GM04503 (cell line): ENCODE results near the gene PTPRN2.
"Not testable (repeated sequence)": the region's sequence is repeated elsewhere in the genome, so short reads cannot be mapped to it uniquely, and the experiment has no call there.

Source experiments
- DNase-seq: peaks from one replicate; pipeline ENCODE4 v3.0.0-alpha.2; 2012; ENCODE audit warnings: low read depth

Gene PTPRN2

GRCh38 chr7:157860406-157860805 is 727.2 kb downstream of the PTPRN2 start:
- DNase-seq, result no peak

DNA sequence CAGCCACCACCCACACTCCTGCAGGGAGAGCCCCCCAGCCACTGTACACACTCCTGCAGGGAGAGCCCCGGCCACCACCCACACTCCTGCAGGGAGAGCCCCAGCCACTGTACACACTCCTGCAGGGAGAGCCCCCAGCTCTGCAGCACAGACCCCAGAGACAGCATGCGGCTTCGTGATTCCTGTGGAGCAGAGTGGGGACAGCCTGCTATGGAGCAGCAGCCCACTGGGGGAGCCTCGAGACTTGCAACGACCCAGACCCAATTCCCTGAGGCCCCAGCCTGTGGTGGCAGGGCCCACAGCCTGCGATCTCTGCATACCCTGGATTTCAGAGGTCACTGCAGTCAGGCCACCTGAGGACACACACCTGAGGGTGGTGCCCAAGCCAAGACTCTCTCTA is 727.7 kb downstream of the PTPRN2 start:
- no peak for DNase-seq

- no peak for DNase-seq
Measured at GRCh38 chr7:157857578-157858075, 730.0 kb downstream of the PTPRN2 start.

- DNase-seq, result no peak
Measured at GRCh38 chr7:157856873-157857577, 730.6 kb downstream of the PTPRN2 start.

DNA sequence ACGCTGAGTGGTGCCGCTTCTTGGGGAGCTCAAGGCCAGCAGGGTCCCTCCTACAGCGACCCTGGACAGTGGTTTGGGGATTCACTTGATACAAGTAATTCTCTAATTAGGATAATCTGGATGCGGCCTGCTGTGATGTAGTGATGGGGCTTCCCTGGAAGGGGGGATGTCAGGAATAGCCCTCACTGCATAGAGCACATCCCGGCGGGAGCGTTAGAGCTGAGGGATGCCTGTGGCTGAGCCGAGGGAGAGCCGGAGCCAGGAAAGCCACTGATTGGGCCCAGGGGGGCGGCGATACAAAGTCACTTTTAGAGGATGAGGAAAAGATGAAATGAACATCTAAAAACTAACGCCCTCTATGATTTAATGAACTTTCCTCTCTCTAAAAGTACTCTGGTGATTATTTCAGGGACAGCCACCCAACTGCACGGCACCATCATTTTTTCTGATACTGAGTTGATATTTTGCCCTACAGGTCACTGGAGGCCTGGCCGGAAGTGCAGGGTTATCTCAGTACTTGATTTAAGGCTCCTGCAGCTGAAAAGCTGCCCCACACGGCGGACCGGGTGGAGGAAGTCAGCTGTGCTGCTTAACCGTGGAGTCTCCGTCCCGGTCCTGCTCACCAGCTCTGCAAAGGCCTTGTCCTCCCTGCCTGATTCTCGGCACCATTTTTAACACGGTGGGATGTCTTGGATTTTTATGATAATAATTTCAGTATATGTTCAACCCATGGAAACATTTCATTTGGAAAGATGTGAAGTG is 732.0 kb downstream of the PTPRN2 start:
- no peak for DNase-seq

DNA sequence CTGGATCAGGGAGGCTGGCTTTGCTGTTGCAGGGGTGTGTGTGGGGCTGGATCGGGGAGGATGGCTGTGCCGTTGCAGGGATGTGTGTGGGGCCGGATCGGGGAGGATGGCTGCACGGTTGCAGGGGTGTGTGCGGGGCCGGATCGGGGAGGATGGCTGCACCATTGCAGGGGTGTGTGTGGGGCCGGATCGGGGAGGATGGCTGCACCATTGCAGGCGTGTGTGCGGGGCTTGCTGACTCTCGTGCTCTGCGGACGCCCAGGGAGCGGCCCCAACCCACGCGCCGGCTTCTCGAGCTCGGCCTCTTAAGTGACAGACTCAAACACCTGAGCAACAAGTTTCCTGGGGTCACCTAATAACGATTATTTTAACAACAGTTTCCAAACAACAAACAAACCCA is 732.6 kb downstream of the PTPRN2 start:
- DNase-seq, result no peak

DNA sequence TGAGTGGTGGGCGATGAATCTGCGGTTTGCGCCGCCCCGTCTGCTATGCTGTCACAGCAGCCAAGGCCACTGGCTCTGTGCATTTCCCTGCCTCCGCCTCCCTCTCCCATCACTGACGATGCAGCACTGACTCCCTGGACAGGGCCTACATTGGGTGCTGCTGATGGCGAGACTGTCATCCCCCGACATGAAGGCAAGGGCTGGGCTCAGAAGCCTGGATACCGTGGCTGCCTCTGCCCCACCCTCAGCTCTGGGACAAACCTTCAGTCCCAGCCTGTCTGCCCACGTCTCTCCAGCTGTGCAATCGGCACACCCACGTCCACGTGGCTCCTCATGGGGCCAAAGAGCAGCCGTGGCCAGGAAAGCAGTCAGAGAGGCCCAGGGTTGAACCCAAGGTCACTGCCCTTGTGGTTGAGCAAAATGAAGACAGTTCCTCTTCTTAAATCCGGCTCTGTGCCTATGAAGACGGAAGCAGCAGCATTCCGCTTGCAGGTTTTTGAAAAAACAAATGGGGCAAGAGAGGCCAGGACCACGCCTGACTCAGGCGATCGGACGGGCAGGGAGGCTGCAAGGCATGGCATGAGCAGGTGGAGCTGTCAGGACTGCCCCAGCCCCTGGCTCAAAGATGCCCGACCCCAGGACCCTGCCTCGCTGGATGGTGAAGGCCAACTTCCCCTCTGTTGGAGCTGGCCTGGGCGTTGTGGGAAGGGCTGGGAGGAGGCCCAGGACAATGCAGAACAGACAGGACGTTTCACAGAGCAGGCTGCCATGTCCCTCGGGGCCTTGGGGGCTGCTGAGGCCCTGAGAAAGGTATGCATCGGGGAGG is 733.3 kb downstream of the PTPRN2 start:
- DNase-seq, result no peak

GRCh38 chr7:157853789-157854065 is 733.9 kb downstream of the PTPRN2 start:
- DNase-seq, result no peak

DNA sequence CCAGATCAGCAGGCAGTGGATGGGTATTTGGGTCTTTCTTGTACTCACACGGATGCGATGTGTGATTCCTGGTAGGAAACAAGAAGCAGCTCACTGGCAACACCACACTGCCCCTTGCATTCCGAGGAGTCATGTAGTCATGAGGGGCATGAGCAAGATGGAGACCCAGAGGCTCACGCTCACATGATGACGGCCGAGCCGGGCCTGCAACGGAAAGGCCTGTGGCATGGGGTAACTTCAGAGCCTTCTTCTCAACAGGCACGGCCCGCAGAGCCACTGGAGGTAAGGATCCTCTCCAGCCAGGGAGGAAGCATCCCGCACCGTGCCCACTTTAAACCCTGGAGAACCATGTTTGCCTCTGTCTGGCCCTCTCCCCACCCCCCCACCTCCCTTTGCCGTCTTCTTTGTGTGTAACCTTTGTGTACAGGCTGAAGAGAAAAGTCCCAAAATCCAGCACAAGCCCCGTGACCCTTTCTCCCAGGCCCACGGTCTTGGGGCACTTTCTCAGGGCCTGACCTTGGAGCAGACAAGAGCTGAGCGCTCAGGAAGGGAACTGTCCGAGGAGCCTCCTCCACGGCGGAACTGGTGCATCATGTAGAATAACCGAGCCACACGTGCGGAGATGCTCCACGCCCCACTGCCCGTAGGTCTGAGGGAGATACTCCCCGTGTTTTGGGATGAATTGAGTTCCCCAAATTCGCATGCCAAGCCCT is 734.4 kb downstream of the PTPRN2 start:
- DNase-seq, result no peak

- no peak for DNase-seq
Measured at GRCh38 chr7:157851501-157852067, 736.0 kb downstream of the PTPRN2 start.

- DNase-seq, result no peak
Measured at GRCh38 chr7:157850481-157851444, 736.9 kb downstream of the PTPRN2 start.

- no peak for DNase-seq
Measured at GRCh38 chr7:157849726-157850125, 737.9 kb downstream of the PTPRN2 start.

- DNase-seq, result no peak
Measured at GRCh38 chr7:157849341-157849596, 738.4 kb downstream of the PTPRN2 start.

GRCh38 chr7:157848508-157849340 is 738.9 kb downstream of the PTPRN2 start:
- no peak for DNase-seq

- DNase-seq, result not testable (repeated sequence)
Measured at GRCh38 chr7:157847756-157848487, 739.7 kb downstream of the PTPRN2 start.

DNA sequence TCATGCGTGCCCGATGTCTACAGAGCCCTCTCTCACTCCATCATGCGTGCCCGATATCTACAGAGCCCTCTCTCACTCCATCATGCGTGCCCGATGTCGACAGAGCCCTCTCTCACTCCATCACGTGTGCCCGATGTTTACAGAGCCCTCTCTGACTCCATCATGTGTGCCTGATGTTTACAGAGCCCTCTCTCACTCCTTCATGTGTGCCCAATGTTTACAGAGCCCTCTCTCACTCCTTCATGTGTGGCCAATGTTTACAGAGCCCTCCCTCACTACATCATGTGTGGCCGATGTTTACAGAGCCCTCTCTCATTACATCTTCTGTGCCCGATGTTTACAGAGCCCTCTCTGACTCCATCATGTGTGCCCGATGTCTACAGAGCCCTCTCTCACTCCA is 740.9 kb downstream of the PTPRN2 start:
- not testable (repeated sequence) for DNase-seq

GRCh38 chr7:157846271-157846670 is 741.4 kb downstream of the PTPRN2 start:
- DNase-seq, result no peak

DNA sequence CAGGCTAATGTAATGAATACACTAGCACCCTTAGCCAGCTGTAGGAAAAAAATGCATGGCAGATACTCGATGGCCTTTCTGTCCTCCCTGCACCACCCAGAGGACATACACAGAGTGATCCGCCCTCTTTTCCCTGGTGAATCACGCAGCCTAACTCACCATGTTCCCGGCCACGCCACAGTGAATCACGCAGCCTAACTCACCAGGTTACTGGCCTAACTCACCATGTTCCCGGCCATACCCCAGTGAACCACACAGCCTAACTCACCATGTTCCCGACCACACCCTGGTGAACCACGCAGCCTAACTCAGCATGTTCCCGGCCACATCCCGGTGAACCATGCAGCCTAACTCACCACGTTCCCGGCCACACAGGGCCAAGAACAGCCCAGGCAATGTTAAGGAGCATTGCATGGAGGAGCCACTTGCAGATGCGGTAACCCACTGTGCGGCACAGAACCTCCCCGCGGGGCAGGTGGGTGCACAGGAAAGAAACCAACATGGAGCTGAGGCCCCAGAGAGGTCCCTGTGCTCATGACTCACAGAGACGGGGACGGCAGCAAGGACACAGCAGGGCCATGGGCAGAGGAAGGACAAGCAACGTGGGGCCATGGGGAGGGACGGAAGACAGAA is 742.3 kb downstream of the PTPRN2 start:
- no peak for DNase-seq

DNA sequence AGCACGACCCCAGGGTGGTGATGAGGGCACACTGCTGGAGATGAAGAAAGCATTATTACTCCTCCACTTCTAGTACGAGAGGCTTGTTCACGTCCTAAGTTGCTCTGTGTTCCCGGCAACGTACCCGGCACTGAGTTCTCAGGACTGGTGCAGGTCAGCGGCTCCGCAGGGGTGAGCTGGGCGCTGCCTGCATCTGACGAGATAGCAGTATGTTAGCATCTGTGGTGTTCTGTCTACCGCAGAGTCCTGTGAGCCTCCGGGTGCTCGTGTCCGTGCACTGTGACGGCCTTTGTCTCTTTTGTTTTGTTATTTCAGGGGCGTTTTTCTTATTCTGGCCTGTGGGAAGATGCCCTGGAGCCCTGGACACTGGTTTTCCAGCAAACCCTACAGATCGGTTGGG is 743.0 kb downstream of the PTPRN2 start:
- no peak for DNase-seq
